ENCODE data around the gene TMEM62. TPM values are rescaled to one million over a fixed set of nuclear protein-coding genes. Genes with fewer than 3 reads are reported as not detected.

Gene TMEM62
- total RNA-seq, 1 donor from 2014 or later: 5.1 TPM

DNA sequence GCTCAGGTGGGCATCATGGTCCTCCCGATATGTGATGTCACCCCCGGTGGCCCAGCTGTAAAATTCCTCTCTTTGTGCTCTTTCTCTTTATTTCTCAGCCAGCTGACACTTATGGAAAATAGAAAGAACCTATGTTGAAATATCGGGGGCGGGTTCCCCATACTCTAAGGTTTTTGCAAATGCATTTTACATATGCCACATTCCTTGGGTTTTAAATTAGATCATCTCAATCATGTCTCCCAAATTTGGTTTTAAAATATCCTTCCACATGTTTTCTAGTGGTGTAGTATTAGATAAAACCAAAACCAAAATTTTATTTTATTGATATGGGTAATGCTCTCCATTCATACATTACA lies 4.4 kb upstream of the TMEM62 start:
- peaks cover 9% of the 10 kb centered on the region for H3K27me3 Mint-ChIP-seq (ENCODE audit: unreplicated experiment)
- no peaks in the 10 kb centered on the region for H3K9me3 Mint-ChIP-seq (ENCODE audit: unreplicated experiment)
- peaks cover 5% of the 10 kb centered on the region for H3K4me1 Mint-ChIP-seq (ENCODE audit: unreplicated experiment)
- H3K36me3 Mint-ChIP-seq (ENCODE audit: low read depth, unreplicated experiment): no peaks in the 10 kb centered on the region
- no peak overlapping the region for H3K27ac Mint-ChIP-seq (ENCODE audit: unreplicated experiment)
- TF ChIP-seq, protein P1, sequence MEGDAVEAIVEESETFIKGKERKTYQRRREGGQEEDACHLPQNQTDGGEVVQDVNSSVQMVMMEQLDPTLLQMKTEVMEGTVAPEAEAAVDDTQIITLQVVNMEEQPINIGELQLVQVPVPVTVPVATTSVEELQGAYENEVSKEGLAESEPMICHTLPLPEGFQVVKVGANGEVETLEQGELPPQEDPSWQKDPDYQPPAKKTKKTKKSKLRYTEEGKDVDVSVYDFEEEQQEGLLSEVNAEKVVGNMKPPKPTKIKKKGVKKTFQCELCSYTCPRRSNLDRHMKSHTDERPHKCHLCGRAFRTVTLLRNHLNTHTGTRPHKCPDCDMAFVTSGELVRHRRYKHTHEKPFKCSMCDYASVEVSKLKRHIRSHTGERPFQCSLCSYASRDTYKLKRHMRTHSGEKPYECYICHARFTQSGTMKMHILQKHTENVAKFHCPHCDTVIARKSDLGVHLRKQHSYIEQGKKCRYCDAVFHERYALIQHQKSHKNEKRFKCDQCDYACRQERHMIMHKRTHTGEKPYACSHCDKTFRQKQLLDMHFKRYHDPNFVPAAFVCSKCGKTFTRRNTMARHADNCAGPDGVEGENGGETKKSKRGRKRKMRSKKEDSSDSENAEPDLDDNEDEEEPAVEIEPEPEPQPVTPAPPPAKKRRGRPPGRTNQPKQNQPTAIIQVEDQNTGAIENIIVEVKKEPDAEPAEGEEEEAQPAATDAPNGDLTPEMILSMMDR (IDR thresholded peaks at IDR 0.05; ENCODE audit: unreplicated experiment): no peak
- H3K4me3 Mint-ChIP-seq (ENCODE audit: unreplicated experiment): no peak overlapping the region
- no peak for DNase-seq (ENCODE audit: low spot score)

DNA sequence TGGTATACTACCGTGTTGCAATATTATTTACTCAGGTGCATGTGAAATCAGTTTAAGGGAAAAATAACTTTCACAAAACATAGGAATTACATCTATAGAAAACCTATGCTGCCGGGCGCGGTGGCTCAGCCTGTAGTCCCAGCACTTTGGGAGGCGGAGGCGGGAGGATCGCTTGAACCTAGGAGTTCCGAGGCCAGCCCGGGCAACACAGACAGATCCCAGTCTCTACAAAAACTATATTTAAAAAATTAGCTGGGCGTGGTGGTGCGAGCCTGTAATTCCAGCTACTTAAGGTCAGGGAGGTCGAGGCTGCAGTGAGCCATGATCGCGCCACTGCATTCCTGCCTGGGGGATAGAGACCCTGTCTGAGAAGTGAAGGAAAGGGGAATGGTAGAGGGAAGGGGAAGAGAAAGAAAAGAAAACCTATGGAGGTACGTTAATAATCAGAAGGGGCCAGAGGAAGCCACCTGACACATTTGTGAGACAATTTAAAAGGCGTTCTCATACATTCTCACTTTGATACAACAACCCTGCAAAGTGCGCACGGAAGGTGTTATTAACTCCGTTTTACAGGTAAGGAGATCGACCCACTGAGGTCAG lies 456 bp upstream of the TMEM62 start:
- Mint-ChIP-seq H3K36me3 (ENCODE audit: low read depth, unreplicated experiment) (no peaks in the 10 kb centered on the region), H3K4me1 (ENCODE audit: unreplicated experiment) (peaks cover 9% of the 10 kb centered on the region), H3K27me3 (ENCODE audit: unreplicated experiment) (peaks cover 12% of the 10 kb centered on the region), H3K9me3 (ENCODE audit: unreplicated experiment) (no peaks in the 10 kb centered on the region), H3K27ac (ENCODE audit: unreplicated experiment) (no peak overlapping the region), H3K4me3 (ENCODE audit: unreplicated experiment) (peak overlapping the region; percentile 95)
- no peak for DNase-seq (ENCODE audit: low spot score)
- TF ChIP-seq, protein P1 (IDR thresholded peaks at IDR 0.05; ENCODE audit: unreplicated experiment): no peak

DNA sequence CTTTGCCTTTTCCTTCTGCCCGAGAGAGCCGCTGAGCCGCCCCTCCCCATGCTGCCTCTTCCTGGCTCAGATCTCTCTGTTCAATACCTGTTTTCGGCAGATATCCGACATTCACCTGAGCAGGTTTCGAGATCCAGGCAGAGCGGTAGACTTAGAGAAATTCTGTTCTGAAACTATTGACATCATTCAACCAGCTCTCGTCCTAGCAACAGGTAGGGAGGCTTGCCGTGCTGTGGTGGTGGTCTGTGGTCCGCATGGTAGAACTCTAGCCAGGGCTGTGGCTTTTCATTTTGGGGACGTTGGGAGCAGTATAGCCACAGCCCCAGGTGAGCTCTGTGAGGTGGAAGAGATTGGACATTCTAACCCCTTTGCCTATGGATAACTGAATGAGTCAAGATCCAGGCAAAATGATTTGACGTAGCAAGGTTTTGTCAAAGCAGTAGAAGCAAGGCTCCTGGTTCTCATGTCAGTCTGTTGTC lies 810 bp downstream of the TMEM62 start:
- peaks cover 9% of the 10 kb centered on the region for H3K4me1 Mint-ChIP-seq (ENCODE audit: unreplicated experiment)
- H3K27me3 Mint-ChIP-seq (ENCODE audit: unreplicated experiment): peaks cover 12% of the 10 kb centered on the region
- no peaks in the 10 kb centered on the region for H3K36me3 Mint-ChIP-seq (ENCODE audit: low read depth, unreplicated experiment)
- DNase-seq (ENCODE audit: low spot score): no peak
- H3K27ac Mint-ChIP-seq (ENCODE audit: unreplicated experiment): no peak overlapping the region
- H3K9me3 Mint-ChIP-seq (ENCODE audit: unreplicated experiment): no peaks in the 10 kb centered on the region
- H3K4me3 Mint-ChIP-seq (ENCODE audit: unreplicated experiment): peak overlapping the region; percentile 90
- TF ChIP-seq, protein P1 (IDR thresholded peaks at IDR 0.05; ENCODE audit: unreplicated experiment): no peak

DNA sequence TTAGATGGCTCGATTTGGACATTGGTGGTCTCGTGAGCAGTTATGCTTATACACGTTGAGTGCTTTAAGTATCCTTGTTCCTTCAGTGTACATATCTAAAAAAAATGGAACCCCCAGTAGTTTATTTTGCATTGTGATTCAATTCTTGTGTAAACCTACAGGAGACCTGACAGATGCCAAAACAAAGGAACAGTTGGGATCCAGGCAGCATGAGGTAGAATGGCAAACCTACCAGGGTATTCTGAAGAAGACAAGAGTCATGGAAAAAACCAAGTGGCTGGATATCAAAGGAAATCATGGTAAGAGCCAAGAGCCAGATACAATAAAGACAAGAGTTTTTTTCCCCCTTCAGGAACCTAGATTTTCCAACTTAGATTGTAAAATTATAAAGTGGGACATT lies 2.0 kb downstream of the TMEM62 start:
- TF ChIP-seq, protein P1 (IDR thresholded peaks at IDR 0.05; ENCODE audit: unreplicated experiment): no peak
- Mint-ChIP-seq H3K36me3 (ENCODE audit: low read depth, unreplicated experiment) (peaks cover 5% of the 10 kb centered on the region), H3K4me3 (ENCODE audit: unreplicated experiment) (no peak overlapping the region), H3K27me3 (ENCODE audit: unreplicated experiment) (peaks cover 8% of the 10 kb centered on the region), H3K27ac (ENCODE audit: unreplicated experiment) (no peak overlapping the region), H3K4me1 (ENCODE audit: unreplicated experiment) (peaks cover 9% of the 10 kb centered on the region), H3K9me3 (ENCODE audit: unreplicated experiment) (no peaks in the 10 kb centered on the region)
- DNase-seq (ENCODE audit: low spot score): no peak

DNA sequence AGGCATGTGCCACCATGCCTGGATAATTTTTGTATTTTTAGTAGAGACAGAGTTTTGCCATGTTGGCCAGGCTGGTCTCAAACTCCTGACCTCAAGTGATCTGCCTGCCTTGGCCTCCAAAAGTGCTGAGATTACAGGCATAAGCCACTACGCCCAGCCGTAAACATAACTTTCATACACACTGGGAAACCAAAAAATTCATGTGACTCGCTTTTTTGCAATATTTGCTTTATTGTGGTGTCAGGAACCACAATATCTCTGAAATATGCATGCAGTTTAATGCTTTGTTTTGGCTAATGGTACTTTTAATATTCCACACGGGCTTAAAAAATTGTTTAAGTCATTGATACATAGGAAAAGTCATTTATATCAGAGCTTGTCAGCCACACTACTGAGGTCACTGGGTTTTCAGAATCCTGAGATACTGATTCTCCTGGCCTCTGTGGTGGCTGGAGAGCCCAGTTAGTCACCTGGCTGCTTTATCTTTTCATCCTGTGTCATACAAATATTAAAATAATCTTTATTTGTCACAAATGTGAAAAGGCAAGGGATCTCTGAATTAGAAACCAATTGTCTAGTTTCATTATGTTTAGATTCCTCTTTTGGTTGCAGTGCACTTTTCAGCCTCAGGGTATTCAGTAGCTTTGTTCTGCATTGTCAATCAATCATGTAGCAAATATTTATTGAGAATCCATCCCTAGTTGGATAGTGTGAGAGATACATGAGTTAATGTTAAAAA lies 10.0 kb downstream of the TMEM62 start:
- Mint-ChIP-seq H3K4me3 (ENCODE audit: unreplicated experiment) (no peak overlapping the region), H3K27ac (ENCODE audit: unreplicated experiment) (no peak overlapping the region), H3K4me1 (ENCODE audit: unreplicated experiment) (peaks cover 11% of the 10 kb centered on the region), H3K9me3 (ENCODE audit: unreplicated experiment) (no peaks in the 10 kb centered on the region), H3K36me3 (ENCODE audit: low read depth, unreplicated experiment) (peaks cover 7% of the 10 kb centered on the region), H3K27me3 (ENCODE audit: unreplicated experiment) (no peaks in the 10 kb centered on the region)
- TF ChIP-seq, protein P1 (IDR thresholded peaks at IDR 0.05; ENCODE audit: unreplicated experiment): no peak
- no peak for DNase-seq (ENCODE audit: low spot score)

Data from endothelial cell (in vitro differentiated cells).